GM21423 (cell line): ENCODE measurements around the gene BRSK2.
"Not testable (repeated sequence)": the region's sequence is repeated elsewhere in the genome, so short reads cannot be mapped to it uniquely, and the experiment has no call there.

ENCODE experiments used
- ATAC-seq: cut with Tn5 transposase; IDR thresholded peaks from one replicate; pipeline ENCODE4 v1.9.1; 2021; ENCODE audit warnings: mild to moderate bottlenecking, moderate library complexity; ENCODE audit not compliant: unreplicated experiment

The BRSK2 gene

DNA sequence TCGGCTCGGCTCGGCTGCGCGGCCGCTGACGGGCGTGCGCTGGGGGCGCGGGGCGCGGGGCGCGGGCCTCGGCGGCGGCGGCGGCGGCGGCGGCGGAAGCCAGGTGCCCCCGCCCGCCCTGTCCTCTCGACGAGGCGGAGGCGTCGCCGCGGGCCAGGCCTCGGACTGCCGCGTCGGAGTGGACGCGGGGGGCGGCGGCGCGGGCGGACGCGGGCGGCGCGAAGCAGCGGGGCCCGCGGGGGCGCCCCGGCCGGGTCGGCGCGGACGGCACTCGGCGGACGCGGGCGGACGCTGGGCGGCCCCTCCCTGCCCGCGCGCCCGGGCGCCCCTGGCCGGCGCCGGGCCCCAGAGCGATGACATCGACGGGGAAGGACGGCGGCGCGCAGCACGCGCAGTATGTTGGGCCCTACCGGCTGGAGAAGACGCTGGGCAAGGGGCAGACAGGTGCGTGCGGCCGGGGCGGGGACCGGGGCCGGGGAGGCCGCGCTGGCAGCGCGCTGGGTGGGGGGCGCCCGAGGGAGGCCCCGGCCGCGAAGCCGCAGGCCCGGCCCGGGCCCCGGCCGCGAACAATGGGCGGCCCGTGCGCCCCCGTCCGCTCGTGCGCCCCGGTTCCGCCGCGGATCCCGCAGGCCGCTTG, at the start of gene BRSK2:
Gene BRSK2 (plus strand): TSS at position 3 of the 637 bp plus-strand sequence. CDS start 351 bp downstream, at position 354.
- ATAC-seq = no peak

DNA sequence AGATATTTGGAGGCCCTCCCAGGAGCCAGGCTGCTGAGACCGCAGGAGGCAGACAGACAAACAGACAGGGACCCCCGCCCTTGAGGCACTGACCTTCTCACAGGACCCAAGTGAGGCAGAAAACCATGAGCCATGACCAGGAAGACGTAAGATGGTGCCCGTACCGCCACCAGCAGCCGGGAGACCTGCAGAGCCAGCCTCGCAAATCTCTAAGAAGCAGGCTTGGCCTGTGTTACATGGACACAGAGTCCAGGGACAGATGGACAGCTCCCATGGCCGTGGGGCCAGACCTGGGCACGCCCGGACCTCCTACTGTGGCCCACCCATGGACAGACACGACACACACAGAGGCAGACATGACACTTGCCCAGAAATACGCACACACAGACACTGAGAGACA, 49.6 kb upstream of the BRSK2 start:
- ATAC-seq = no peak

DNA sequence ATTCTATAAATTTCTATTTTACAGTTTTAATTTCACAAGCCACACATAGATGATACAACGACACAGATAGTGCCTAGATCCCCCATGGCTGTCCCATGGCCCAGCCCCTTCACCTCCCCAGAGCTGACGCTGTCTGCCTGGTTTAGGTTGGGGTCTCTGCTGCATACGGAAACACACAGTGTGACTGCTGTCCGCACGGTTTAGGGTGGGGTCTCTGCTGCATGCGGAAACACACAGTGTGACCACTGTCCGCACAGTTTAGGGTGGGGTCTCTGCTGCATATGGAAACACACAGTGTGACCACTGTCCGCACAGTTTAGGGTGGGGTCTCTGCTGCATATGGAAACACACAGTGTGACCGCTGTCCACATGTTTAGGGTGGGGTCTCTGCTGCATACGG, 48.5 kb upstream of the BRSK2 start:
- ATAC-seq = not testable (repeated sequence)

DNA sequence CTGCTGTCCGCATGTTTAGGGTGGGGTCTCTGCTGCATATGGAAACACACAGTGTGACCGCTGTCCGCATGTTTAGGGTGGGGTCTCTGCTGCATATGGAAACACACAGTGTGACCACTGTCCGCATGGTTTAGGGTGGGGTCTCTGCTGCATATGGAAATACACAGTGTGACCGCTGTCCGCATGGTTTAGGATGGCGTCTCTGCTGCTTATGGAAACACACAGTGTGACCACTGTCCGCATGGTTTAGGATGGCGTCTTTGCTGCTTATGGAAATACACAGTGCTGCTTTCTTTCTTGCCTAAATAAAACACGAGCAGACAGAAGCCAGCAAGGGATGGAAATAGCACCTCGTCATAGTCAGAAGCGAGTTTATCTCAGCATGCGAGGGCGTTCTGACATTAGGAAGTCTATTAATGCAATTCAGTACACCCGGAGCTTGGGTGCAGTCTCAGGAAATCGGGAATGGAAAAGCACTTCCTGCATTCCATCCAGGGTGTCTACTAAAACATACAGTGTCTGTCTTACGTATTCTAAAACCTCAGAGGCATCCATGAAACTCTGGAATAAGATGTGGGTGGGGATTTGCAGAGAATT, 47.7 kb upstream of the BRSK2 start:
- ATAC-seq = no peak

DNA sequence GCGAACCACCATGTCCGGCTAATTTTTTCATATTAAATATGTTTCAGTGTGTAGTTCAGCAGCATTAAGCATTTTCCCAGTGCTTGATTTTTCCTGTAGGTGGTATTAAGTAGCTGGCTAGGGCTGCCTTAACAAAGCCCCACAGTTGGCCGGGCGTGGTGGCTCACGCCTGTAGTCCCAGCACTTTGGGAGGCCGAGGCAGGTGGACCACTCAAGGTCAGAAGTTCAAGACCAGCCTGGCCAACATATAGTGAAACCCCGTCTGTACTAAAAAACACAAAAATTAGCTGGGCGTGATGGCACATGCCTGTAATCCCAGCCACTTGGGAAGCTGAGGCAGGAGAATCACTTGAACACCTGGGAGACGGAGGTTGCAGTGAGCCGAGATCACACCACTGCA, 46.8 kb upstream of the BRSK2 start:
- no peak for ATAC-seq

DNA sequence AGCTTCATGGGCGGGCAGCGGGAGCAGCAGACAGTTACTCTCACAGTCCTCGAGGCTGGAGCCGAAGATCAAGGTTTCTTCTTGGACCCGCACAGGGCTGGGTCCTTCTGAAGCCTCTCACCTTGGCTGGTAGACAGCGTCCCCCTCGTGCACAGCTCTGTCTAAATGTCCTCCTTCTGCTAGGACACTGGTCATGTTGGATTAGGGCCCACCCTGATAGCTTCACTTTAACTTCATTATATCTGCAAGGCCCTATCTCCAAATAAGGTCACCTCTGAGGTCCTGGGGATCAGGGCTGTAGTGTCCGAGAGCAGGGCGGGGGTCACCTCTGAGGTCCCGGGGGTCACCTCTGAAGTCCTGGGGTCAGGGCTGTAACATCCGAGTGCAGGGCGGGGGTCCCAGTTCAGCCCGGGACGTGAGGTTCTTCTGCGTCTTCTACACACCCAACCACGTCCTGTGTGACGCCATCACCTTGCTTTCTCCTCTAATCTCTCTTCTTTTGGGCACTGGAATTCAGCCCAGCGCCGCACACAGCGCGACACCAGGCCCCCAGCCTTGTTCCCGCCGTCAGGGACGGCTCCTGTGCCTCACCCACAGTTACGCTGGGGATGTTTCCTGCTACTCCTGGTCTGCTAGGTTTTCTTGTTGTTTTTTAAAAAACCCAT, 46.2 kb upstream of the BRSK2 start:
- ATAC-seq = no peak

DNA sequence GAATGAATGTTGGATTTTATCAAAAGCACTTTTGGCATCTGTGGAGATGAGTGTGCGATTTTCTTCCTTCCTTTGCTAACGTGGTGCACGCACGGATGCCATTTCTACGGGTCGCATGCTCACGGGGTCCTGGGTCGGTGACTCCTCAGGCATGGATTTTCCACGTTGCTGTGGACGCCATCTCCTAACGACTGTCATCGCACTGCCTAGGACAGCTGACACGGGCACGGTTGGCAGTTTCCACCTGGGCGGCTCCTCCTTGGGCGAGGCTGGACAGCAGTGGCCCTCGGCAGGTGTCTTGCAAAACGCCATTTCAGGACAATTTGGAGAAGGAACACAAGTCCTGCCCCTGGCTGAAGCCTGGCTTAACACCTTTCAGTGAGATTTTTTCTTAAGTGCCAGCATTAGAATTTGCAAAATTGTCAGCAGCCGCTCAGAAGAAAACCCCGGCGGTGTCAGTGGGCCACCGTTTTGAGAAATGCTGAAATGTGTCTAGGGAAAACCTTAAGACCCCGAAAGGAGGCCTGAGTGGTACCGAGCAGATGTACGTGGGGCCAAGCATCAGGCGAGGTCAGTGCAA, 45.6 kb upstream of the BRSK2 start:
- ATAC-seq = no peak

DNA sequence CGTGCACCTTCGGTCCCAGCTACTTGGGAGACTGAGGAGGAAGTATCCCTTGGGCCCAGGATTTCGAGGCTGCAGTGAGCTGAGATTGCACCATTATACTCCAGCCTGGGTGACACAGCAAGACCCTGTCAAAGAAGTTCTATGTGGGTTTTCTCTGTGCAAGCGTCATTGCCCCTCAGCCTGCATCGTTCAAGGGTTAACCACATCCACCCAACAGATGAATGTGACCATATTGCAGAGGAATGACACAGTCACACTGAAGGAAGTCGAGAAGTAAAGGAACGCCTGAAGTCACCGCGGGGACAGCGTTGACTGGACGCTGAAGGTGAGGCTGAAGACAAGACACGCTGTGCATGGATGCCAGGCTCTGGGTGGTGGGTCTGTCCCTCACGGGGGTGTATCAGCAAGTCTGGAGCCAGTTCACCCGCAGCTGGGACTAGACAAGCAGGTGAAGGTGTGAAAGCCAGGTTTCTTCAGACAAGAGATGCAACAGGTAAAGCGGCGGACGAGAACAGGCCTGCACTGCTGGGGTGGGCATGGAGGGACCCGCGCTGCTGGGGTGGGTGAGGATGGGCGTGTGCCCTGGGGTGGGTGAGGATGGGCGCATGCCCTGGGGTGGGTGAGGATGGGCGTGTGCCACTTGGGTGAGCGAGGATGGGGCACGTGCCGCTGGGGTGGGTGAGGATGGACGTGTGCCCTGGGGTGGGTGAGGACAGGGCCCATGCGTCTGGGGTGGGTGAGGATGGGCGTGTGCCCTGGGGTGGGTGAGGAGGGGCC, 43.8 kb upstream of the BRSK2 start:
- ATAC-seq = no peak

DNA sequence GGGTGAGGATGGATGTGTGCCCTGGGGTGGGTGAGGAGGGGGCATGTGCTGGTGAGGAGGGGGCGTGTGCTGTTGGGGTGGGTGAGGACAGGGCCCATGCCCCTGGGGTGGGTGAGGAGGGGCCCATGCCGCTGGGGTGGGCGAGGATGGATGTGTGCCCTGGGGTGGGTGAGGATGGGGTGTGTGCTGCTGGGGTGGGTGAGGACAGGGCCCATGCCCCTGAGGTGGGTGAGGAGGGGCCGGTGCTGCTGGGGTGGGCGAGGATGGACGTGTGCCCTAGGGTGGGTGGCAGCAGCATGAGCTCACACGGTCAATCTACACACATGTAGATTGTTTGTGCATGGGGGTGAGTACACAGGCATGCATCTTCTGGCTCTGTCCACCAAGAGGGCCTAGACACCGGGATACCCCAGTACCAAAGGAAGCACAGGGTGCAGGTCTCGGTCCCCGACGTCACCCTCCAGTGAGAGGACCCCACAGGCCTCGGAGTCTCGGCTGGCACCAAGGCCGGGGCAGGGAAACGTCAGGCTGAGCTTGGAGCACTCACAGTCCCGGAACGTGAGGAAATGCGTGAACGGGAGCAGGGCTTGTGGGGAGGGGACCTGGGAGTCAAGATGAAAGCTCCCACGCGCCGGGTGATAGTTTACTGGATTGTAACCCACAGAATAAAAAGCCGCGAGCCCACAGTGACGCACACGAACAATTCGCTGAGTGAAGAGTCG, 42.9 kb upstream of the BRSK2 start:
- no peak for ATAC-seq

DNA sequence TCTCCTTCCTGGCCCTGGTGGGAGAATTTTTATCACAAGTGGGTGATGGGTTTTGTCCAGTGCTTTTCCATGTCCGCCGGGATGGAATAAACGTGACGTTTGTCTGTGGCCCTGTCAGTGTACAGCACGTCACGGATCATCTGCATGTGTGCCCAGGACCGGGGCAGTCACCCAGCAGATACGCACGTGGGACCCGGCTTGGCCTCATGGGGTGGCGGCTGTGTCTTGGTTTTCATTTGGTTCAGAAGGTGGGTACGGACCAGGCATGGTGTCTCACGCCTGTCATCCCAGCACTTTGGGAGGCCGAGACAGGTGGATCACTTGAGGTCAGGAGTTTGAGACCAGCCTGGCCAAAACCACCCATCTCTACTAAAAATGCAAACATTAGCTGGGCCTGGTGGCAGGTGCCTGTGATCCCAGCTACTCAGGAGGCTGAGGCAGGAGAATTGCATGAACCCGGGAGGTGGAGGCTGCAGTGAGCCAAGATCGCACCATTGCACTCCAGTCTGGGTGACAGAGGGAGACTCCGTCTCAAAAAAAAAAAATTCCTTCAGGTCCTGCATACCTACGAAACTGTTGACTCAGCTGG, 42.2 kb upstream of the BRSK2 start:
- ATAC-seq = not testable (repeated sequence)

DNA sequence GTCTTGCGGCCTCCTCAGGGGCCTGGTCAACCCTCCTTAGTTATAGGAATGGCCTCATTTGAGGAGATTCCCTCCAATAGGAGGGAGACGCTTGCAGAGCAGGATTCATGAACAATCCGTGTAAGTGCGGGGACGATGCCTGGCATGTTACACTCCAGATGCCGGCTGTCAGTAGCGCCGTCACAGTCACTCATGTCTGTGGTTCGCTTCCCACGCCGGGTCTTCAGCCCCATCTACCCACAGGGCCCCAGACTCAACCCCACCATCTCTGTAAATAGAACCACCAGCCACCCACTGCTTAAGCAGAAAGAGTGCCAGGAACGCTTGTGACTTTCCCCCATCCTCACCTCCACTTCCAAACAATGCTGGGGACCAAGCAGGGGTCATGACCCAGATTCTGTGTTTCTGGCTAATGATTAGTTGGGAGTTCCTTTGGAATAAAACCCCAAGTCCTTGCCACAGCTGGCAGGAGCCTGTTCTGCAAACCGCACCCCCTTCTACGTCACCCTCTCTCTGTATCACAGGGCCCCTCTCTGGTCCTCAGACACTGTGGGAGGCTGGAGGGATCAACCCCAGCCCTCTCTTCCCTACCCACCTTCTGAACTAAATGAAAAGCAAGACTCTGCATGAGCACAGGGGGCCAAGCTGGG, 41.5 kb upstream of the BRSK2 start:
- no peak for ATAC-seq

DNA sequence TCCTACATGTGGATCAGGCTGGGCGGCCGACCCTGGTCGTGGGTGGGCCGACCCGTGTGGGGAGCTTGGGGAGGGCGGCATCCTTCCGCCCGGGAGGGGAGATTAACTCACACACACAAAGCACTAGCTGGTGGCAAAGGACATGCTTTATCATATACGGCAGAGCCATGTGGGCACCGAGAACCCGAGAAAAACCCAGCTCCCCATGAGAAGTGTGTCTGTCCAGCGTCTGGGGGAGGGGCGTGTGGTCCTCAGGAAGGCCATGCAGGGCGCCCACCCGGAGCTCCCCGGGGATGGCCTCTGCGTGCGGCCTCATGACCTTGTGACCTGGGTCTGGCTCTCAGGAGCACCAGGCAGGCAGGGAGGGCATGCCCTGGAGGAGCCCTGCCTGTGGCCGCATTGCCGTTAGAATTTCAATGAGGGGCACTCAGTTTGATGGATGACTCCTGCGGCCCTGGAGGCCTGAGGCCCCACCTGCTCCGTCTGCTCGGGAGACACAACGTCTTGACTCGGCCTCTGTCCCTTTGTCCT, 40.9 kb upstream of the BRSK2 start:
- no peak for ATAC-seq

DNA sequence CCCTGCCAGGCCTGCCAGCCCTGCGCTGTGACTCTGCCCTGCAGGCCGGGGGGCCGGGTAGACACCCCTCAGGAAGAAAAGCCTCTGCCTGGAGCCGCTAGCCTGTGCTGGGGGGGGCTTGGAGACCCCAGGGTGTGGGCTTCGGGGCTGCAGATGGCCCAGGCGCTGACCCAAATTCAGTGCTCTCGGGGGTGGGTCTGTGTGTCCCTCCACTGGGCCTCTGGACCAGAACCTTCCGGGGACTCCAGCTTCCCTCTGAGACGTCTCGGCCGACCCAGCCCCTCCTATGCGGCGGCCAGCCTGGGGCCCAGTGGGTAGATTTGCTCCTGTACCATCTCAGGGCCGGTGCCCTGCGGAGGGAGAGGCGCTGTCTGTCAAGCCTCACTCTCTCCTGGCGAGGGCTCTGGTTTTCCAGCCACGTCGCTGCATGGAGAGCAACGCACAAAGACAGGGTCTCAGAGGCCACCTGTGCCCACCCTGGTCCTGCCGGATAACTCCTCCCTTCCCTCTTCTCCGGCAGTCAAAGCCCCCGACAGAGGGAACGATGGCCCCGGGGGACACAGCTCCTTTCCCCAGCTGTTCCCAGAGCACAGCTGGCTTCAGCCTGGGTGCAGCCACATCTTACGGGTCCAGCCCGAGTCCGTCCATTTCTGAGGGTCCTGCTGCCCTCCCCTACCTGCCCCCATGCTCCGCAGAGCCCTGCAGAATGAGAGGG, 40.2 kb upstream of the BRSK2 start:
- no peak for ATAC-seq

DNA sequence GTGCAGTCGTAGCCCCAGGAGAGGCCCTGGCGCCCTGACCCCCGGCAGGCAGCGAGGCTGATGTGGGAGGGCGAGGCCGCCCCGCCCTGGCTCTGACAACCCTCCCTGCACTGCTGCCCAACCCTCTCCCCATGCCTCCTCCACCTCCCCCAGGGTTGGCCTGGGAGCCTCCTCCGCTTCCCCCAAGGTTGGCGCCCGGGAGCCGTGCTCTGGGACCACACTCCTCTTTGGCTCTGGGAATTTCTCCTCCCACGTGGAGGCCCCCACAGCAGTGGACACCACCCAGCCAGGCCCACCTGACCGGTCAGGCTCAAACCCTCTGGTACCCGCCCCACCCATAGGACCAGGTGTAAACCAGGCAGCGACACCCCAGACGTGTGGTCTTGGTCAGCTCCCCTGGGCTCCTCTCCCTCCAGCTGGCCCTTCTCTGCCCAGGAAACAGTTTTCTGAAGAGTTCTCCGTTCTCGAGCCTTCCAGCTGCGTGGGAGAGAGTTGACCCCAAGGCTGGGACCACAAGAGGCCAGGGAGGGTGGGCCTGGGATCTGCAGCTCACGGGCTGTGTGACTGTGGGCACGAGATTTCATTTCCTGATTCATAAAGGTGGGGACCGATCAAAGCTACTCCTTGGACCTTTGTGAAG, 39.5 kb upstream of the BRSK2 start:
- ATAC-seq = no peak

DNA sequence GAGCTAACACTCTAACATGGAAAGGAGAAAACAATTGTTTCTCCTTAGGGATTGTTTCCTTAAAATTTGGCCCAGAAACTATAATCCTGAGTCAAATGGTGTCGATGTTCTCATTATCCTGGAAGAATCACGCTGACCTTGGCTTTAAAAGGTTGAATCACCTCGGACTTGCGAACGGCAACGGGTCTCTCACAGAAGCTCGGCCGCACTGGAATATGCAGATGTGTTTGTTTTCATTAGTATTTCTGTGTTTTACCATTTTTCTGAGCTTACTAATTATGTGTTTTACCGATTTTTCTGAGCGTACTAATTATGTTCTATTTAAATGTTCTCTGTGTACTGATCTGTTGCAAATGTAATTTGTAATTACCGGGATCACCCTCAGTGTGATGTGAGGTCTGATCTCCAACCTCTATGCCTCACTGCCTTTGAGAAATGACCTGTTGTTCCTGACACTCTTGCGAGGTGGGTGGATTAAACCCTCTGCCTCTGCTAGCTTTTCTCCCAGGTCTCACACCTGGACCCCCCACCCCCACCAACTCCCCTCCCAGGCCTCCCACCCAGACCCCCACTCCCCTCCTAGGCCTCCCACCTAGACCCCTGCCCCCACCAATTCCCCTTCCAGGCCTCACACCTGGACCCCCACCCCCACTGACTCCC, 38.3 kb upstream of the BRSK2 start:
- no peak for ATAC-seq

DNA sequence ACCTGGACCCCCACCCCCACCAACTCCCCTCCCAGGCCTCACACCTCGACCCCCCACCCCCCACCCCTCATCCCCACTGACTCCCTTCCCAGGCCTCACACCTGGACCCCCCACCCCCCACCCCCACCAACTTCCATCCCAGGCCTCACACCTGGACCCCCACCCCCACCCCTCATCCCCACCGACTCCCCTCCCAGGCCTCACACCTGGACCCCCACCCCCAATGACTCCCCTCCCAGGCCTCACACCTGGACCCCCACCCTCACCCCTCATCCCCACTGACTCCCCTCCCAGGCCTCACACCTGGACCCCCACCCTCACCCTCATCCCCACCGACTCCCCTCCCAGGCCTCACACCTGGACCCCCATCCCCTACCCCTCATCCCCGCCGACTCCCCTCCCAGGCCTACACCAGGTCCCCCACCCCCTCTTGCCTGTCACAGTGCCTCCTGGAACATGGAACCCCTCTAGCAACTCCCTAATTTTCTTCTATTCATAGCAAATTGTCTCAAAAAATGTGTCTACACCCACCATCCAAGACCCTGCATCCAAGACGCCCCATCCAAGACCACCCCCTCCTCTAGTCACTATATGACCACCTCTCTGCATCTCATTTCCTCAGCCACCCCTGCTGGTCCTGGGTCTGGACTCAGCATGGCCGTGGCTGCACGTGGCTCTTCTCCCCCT, 36.9 kb upstream of the BRSK2 start:
- no peak for ATAC-seq

DNA sequence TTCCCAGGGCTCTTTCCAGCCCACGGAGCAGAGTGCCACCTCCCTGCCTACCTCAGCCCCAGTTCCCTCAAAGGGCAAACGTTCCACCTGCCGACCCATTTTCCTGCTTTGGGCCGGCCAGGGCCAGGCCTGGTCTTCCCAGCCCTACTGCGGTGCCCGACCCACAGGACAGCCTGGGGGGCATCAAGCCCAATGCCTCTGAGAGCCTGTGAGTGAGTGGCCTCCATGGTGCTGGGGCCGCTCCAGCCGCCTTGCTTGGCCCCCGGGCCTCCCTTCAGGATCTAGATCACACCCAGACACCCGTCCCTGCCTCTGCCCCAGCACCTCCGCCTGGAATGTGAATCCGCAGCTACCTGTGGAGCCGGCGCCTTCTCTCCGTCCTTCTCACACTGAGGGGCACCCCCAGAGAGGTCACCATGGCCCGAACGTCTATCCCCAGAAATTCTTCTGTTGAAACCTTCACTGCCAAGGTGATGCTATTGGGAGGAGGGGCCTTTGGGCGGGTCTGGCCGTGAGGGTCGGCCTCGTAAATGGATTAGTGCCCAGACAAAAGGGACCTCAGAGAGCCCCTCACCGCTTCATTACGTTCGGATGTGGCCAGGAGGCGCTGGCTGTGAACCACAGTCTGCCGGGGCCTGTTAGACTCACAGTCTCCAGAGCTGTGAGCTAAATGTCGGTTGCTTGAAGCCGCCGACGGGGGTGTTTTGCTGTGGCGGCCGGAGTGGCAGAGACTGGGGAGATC, 36.2 kb upstream of the BRSK2 start:
- no peak for ATAC-seq
